Measurements from ENCODE around the gene ZBTB46. TPM values are rescaled to one million over a fixed set of nuclear protein-coding genes. Genes with fewer than 3 reads are reported as not detected.

ZBTB46 gene
- total RNA-seq, 2 experiments from 2014 or later: 0.67 to 1.3 TPM

GRCh38 chr20:63736893-63737694 is 94.0 kb downstream of the ZBTB46 start:
- TF ChIP-seq CTCF (conservative IDR thresholded peaks at IDR 0.05; ENCODE audit: low read length) (0 out of 2 replicates have a peak, but pooled peaks have one; percentile 36), EZH2phosphoT487 (IDR thresholded peaks at IDR 0.05; ENCODE audit: borderline replicate concordance, low read depth, low read length) (no peak)
- Histone ChIP-seq H3K36me3 (ENCODE audit: insufficient read depth, low read length) (peaks cover 58% of the 10 kb centered on the region), H2AFZ (ENCODE audit: low read length) (no peak overlapping the region), H3K4me1 (ENCODE audit: insufficient read depth, low read length, poor library complexity, severe bottlenecking) (peaks cover 60% of the 10 kb centered on the region), H3K9me3 (ENCODE audit: low read length) (no peaks in the 10 kb centered on the region), H3K9me2 (ENCODE audit: insufficient read depth, low read length) (no peaks in the 10 kb centered on the region), H3K4me2 (ENCODE audit: low read length) (peak overlapping the region; percentile 92), H3K27ac (ENCODE audit: low read depth, low read length, poor library complexity, severe bottlenecking) (peak overlapping the region; percentile 89), H4K20me1 (ENCODE audit: insufficient read depth, low read length) (no peaks in the 10 kb centered on the region), H3K79me2 (ENCODE audit: insufficient read depth, low read depth, low read length) (peaks cover 2% of the 10 kb centered on the region), H3K4me3 (ENCODE audit: low read depth, low read length, poor library complexity, severe bottlenecking) (peak overlapping the region; percentile 70)
- CTCF ChIA-PET (ENCODE audit: unreplicated experiment): interaction anchor here (0.7 kb wide), 1 partner anchor 31 kb away, joined by 5 read pairs; no protein-coding TSS in a partner anchor
- peak; percentile 63 for DNase-seq (ENCODE audit: low spot score)
- intact Hi-C loops (cut with micrococcal nuclease; ENCODE audit: unreplicated experiment): loop anchor here (1.0 to 2.0 kb wide), 3 partner anchors 9 to 108 kb away; partner anchors contain the start of gene ARFRP1
- no TSS peak for BruUV-seq (replicated peaks)
- POLR2A ChIA-PET: interaction anchor here (0.7 to 1.7 kb wide), 4 partner anchors 9 to 79 kb away, joined by 3 to 13 read pairs (median 4); partner anchors contain the start of genes ARFRP1, RTEL1 and ZGPAT

- TF ChIP-seq CTCF (conservative IDR thresholded peaks at IDR 0.05; ENCODE audit: low read length): peak; percentile 15; the same call in 1 of the 2 replicates
- no peak for TF ChIP-seq EZH2phosphoT487 (IDR thresholded peaks at IDR 0.05; ENCODE audit: borderline replicate concordance, low read depth, low read length)
- intact Hi-C loops (cut with micrococcal nuclease; ENCODE audit: unreplicated experiment): loop anchor here (1.0 to 2.0 kb wide), 2 partner anchors 29 to 107 kb away; partner anchors contain the start of gene ARFRP1
- H2AFZ ChIP-seq (ENCODE audit: low read length): no peak within 1 kb of the TSS
- H3K9me2 ChIP-seq (ENCODE audit: insufficient read depth, low read length): no peaks in the 10 kb centered on the region
- peaks cover 9% of the 10 kb centered on the region for H3K79me2 ChIP-seq (ENCODE audit: insufficient read depth, low read depth, low read length)
- H3K4me3 ChIP-seq (ENCODE audit: low read depth, low read length, poor library complexity, severe bottlenecking): peak within 1 kb of the TSS; percentile 70
- H4K20me1 ChIP-seq (ENCODE audit: insufficient read depth, low read length): no peaks in the 10 kb centered on the region
- H3K4me1 ChIP-seq (ENCODE audit: insufficient read depth, low read length, poor library complexity, severe bottlenecking): peaks cover 69% of the 10 kb centered on the region
- peaks cover 53% of the 10 kb centered on the region; the same call in 1 of the 2 replicates for H3K36me3 ChIP-seq (ENCODE audit: insufficient read depth, low read length)
- BruUV-seq (replicated peaks): no TSS peak
- POLR2A ChIA-PET: interaction anchor here (0.5 to 1.7 kb wide), 5 partner anchors 8 to 78 kb away, joined by 3 to 13 read pairs (median 4); partner anchors contain the start of genes ARFRP1, RTEL1 and ZGPAT
- H3K27ac ChIP-seq (ENCODE audit: low read depth, low read length, poor library complexity, severe bottlenecking): peak within 1 kb of the TSS; percentile 89
- CTCF ChIA-PET (ENCODE audit: unreplicated experiment): interaction anchor here (0.6 to 0.7 kb wide), 2 partner anchors 30 to 51 kb away, joined by 3 to 5 read pairs; no protein-coding TSS in a partner anchor
- H3K9me3 ChIP-seq (ENCODE audit: low read length): no peaks in the 10 kb centered on the region
- H3K4me2 ChIP-seq (ENCODE audit: low read length): peak within 1 kb of the TSS; percentile 92
- DNase-seq (ENCODE audit: low spot score): peak; percentile 83
Observed at GRCh38 chr20:63735859-63736718, 95.0 kb downstream of the ZBTB46 start, which contains the start of gene LIME1. TSS of gene LIME1 (plus strand) at chr20:63736664. CDS start at chr20:63737550, 886 bp downstream.

Data from OCI-LY7 (cell line).